GM10266 (cell line): ENCODE results near the gene CEP41.

ENCODE experiments used
- DNase-seq: peaks from one replicate; pipeline ENCODE4 v3.0.0; 2012; ENCODE audit errors: extremely low spot score
- TF ChIP-seq, protein P1 (sequence below): IDR thresholded peaks from 2 replicates; pipeline ENCODE4 v1.5.1; 2012; ENCODE audit warnings: mild to moderate bottlenecking, low read depth; ENCODE audit not compliant: control insufficient read depth, insufficient read depth; ENCODE audit errors: missing control alignments

CEP41 gene

DNA sequence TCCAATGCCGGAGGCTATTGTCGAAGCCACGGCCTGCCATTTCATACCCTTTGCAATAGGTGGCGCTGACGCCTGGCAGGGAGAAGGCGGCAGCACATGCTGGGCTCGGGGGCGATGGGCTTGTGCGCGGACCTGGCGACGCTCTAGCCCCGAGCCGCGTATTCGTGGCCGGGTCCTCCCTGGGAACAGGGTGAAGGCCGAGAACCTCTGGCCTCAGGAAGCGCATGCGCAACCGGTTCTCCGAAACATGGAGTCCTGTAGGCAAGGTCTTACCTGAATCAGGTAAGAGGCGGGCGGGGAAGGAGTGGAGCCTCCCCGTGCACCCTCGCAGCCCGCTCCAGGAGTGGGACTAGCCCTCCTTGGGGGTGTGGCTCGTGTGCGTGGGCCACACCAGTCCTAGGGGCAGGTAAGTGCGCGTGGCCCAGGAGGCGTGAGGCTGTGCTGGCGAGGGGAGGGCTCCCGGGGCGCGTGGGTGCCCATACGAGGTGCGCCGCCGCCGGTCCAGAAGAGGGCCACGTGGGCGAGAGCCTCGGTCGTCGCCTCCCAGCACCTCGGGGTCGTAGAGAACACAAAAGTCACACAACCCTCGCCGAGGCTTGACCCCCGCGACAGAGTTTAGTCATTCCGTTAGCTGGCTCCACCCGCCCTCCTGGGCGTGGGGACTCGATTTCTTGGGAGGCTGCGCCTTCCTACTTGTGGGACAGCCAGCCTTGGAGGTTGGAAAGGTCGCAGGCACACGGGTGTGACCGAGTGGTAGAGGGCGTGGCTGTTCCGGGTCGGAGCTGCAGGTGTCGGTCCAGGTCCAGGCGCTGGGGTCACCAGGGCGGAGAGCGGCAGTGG lies 45.5 kb upstream of the CEP41 start:
- TF ChIP-seq, protein P1, sequence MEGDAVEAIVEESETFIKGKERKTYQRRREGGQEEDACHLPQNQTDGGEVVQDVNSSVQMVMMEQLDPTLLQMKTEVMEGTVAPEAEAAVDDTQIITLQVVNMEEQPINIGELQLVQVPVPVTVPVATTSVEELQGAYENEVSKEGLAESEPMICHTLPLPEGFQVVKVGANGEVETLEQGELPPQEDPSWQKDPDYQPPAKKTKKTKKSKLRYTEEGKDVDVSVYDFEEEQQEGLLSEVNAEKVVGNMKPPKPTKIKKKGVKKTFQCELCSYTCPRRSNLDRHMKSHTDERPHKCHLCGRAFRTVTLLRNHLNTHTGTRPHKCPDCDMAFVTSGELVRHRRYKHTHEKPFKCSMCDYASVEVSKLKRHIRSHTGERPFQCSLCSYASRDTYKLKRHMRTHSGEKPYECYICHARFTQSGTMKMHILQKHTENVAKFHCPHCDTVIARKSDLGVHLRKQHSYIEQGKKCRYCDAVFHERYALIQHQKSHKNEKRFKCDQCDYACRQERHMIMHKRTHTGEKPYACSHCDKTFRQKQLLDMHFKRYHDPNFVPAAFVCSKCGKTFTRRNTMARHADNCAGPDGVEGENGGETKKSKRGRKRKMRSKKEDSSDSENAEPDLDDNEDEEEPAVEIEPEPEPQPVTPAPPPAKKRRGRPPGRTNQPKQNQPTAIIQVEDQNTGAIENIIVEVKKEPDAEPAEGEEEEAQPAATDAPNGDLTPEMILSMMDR: peak; percentile 78
- peak; percentile 67 for DNase-seq

DNA sequence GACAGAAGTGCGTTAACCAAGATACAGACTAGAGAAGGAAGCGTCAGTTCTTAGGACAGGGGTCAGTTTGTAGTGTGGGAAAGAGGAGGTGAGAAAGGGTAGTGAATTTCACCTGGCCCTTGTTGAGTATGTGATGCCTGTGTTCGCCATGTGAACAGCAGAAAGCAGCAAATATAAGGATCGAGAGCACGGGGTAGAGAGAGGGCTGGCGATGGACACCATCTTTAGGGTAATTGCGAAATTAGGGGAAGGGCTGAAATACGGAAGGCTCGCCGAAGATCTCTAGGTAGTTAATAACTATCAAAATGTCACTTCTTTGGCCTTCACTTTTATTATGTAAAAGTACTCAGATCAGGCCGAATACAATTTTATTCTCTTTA lies 44.9 kb upstream of the CEP41 start:
- TF ChIP-seq, protein P1: no peak
- no peak for DNase-seq

DNA sequence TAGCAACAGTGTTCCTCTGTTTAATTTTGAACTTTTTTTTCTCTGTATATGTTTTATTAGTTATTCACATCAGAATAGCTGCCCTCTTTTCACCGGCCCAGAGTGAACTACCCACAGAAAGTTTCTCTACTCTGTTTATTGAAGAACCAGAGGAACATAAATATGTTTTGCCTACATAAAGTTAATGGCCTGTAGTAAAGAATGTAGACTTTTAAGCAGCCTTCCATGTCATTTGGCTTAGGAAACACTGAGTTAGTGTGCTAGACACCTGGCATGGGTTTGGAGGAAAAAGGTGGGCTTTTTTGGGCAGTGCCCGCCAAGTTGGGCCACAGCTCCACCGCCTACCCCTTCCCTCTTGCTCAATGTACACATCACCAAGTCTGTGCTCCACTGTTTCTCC lies 42.2 kb upstream of the CEP41 start:
- no peak for DNase-seq
- TF ChIP-seq, protein P1: no peak

DNA sequence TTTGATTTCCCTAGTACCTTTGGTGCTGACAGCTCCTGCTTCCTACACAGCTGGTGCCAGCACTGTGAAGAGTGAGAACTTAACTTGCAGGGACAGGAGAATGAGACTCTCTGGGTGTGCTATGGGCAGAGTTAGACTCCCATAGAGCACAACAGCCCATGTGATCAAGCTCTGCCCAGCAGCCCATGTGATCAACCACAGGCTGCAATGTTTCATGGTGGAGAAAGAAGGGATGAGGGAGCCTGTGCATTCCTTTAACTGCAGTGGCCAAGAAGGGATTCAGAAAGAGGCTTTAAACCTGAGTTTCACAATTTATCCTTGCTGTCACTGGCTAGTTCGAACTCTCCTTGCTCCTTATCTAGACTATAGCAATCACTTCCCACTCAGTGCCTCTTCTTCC lies 41.1 kb upstream of the CEP41 start:
- DNase-seq: no peak
- TF ChIP-seq, protein P1: no peak

DNA sequence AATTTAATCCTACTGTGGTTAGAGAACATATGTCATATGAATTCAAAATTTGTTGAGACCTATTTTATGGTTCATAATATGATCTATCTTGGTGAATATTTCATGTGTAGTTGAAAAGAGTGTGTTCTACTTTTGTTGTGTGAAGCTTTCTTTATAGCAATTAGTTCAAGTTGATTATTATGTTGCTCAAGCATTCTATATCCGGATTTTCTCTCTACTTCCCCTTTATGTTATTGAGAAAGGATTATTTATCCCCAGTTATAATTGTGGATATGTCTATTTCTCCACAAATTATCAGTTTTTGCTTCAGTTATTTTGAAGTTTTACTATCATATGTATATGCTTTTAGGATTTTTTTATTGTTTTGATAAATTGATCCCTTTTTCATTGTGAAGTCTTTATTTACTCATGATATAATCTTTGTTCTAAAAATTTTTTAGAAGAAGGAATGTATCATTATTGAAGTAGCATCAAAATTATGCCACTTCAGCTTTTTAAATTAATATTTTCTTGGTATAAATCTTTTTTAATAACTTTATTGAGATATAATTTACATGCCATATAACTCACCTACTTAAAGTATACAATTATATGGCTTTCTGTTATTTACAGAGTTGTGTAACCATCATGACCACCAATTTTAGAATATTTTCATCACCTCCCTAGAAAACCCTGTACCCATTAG lies 39.0 kb upstream of the CEP41 start:
- no peak for DNase-seq
- TF ChIP-seq, protein P1: no peak

DNA sequence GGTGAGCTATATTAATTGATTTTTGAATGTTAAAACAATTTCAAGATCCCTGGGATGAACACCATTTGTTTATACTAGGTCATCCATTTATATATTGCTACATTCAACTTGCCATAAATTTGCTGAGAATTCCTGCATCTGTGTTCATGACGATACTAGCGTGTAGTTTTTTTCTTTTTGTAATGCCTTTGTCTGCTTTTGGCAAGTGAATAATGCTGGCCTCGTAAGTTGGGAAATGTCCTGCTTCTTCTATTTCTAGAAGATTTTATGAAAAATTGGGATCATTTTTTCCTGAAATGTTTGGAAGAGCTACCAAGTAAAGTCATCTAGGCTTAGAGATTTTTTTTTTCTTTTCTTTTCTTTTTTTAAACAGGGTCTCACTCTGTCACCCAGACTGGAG lies 38.2 kb upstream of the CEP41 start:
- no peak for DNase-seq
- TF ChIP-seq, protein P1: no peak

DNA sequence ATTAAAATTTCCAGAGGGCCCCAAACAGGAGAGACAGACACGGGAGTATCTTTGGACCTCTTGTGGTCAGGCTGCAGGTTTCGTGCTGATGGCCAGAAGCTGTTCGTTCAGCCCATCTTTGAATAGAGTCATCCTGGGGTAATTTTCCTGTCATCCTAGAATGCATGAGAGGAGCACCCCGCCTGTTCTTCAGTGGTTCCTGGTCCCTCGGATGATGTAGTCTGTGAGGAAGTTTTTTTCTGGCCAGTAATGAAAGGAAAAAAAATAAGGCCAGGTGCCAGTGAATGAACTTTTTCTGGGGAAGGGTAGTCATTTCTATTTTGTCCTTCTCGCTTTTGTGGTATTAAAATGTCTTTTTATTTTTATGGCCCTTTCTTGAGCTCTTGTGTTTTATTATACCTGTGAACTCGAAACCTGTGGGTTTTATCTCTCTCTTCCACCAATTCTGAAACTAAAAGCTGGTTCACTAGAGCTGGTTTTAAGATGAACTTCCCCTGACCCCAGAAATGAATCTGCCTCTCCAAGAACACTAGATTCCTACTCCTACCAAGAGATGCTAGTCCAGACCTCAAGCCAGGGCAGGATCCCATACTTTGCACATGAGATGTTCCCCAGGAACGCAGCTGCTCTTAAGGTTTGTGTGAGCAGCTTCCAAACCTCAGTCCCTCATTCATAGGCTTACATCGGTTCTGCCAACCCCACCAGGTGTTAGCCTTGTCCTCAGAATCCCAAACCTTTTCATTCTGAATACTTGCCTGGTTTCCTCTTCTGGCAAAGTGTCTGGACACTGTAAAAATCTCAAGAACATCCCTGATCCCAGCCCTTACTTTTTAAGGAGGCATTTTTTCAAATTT lies 35.7 kb upstream of the CEP41 start:
- DNase-seq: no peak

More for the DNA sequence above, 35.7 kb upstream of the CEP41 start:
- TF ChIP-seq, protein P1: no peak
